ENCODE measurements around the gene ATPAF2.

ATPAF2 gene

DNA sequence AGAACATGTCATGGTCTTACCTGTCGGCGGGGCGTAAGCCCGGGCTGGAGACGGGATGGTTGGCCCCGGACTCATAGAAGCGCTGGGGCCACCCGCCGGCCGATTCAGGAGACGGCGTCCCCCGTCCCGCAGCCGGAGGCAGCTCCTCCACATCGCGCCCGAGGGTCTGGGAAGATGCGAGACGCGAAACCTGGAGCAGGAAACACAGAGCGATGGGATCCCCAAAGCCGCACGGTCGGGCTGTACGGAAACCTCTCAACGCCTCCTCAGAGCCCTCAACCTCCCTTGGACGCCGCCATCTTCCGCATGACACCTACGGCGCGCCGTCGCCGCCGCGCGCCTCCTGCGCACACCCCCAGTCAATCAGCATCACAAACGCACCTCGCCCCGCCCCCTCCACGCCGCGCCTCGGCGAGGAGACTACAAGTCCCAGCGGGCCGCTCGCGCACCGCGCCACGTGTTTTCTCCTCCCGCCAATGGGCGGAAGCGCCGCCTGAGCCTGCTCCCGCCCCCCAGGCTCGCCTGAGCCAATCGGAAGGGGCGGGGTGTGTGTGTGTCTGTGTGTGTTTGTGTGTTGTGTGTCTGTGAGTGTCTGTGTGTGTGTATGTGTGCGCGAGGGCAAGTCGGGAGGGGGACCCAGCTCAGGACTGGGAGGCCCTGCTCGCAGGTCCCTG lies at the start of gene ATPAF2, which contains the start of gene GID4:
TSS of gene ATPAF2 (minus strand) at position 308 of the 674 bp plus-strand sequence. CDS start at position 153, 155 bp downstream.
TSS of gene GID4 (plus strand) at position 548 of the 674 bp plus-strand sequence. CDS start at position 605, 57 bp downstream.
- DNase-seq (ENCODE audit: low read depth, low spot score) = peak; percentile 99
- TF ChIP-seq, protein P1, sequence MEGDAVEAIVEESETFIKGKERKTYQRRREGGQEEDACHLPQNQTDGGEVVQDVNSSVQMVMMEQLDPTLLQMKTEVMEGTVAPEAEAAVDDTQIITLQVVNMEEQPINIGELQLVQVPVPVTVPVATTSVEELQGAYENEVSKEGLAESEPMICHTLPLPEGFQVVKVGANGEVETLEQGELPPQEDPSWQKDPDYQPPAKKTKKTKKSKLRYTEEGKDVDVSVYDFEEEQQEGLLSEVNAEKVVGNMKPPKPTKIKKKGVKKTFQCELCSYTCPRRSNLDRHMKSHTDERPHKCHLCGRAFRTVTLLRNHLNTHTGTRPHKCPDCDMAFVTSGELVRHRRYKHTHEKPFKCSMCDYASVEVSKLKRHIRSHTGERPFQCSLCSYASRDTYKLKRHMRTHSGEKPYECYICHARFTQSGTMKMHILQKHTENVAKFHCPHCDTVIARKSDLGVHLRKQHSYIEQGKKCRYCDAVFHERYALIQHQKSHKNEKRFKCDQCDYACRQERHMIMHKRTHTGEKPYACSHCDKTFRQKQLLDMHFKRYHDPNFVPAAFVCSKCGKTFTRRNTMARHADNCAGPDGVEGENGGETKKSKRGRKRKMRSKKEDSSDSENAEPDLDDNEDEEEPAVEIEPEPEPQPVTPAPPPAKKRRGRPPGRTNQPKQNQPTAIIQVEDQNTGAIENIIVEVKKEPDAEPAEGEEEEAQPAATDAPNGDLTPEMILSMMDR (IDR thresholded peaks at IDR 0.05; ENCODE audit: low read depth, low read length) = peak; percentile 9
- H3K4me3 ChIP-seq (ENCODE audit: low read depth, low read length) = peak within 1 kb of the TSS; percentile 64
- in situ Hi-C loops (cut with HindIII; ENCODE audit: low sequenced_read_pairs) = no loop called here

DNA sequence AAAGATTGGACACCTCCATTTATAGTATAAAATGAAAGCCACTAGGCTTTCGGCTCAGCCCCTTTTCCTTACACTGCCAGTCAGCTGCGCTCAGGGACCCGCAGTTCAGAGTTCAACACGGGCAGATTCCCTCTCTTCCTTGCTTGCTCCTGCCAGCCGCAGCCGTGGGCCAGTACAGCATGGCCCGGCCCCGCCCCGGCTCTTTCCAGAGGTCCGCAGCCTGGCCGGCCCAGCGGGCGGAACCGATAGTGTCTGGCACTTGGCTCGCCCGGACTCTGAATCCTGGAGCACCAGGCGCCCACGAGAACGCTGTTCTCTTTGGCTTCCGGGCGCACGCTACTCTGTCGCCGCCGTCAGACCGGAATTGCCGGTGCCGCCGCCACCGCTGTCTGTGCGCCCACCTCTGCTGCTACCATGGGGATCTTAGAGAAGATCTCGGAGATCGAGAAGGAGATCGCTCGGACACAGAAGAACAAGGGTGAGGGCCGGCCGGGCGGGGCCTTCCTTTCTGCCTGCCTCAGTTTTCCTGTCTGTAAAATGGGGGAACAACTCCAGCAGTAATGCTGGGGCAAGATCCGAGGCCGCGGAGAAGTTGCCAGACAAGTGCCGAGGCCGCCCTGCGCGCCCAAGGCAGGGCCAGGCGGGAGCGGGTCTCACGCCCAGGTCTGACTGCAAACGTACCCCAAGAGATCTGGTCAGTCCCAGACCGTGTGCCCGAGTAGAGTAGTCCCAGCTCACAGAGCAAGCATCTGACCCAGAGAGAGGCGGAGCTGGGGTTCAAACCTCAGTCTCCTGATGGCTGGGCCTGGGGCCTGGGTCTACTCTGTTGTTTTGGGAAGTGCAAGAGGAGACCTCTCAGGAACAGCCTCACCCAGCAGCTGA lies 48.9 kb upstream of the ATPAF2 start, which contains the start of gene DRG2:
TSS of gene DRG2 (plus strand) at position 339 of the 882 bp plus-strand sequence. CDS start at position 415, 76 bp downstream.
- in situ Hi-C loops (cut with HindIII; ENCODE audit: low sequenced_read_pairs) = no loop called here
- TF ChIP-seq, protein P1 (IDR thresholded peaks at IDR 0.05; ENCODE audit: low read depth, low read length) = no peak
- peak within 1 kb of the TSS; percentile 74 for H3K4me3 ChIP-seq (ENCODE audit: low read depth, low read length)

DNA sequence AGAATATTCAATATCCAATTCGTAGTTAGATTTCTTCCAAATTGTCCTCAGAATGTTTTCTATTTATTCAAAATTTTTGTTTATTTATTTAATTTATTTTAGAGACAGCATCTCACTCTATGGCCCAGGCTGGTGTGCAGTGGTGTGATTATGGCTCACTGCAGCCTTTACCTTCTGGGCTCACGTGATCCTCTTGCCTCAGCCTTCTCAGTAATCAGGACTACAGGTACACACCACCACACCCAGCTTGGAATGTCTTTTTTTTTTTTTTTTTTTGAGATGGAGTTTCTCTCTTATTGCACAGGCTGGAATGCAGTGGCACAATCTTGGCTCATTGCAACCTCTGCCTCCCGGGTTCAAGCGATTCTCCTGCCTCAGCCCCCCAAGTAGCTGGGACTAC lies 45.3 kb upstream of the ATPAF2 start:
- in situ Hi-C loops (cut with HindIII; ENCODE audit: low sequenced_read_pairs) = no loop called here
- TF ChIP-seq, protein P1 (IDR thresholded peaks at IDR 0.05; ENCODE audit: low read depth, low read length) = no peak
- no peak overlapping the region for H3K4me3 ChIP-seq (ENCODE audit: low read depth, low read length)
- no peak for DNase-seq (ENCODE audit: low read depth, low spot score)

More for the DNA sequence above, 48.9 kb upstream of the ATPAF2 start, which contains the start of gene DRG2:
- DNase-seq (ENCODE audit: low read depth, low spot score) = peak; percentile 92

DNA sequence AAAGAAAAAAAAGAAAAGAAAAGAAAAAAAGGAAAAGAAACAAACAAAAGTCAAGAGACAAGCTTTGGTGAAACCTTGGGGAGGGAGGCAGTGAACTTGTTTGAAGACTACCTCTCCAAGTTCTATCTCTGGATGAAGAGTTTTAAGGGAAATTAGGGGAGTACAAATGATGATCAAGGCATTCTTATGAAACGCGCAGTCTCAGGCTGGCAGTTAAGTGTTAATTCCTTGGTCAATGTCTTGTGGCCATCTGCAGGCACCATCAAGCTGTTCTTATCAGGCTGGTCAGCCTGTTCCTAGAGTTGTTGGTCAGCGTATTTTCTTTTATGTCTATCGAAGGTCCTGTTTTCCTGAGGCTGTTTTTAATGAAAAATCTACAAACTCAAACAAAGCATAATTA lies 40.6 kb upstream of the ATPAF2 start:
- DNase-seq (ENCODE audit: low read depth, low spot score) = no peak
- in situ Hi-C loops (cut with HindIII; ENCODE audit: low sequenced_read_pairs) = no loop called here
- TF ChIP-seq, protein P1 (IDR thresholded peaks at IDR 0.05; ENCODE audit: low read depth, low read length) = no peak
- no peak overlapping the region for H3K4me3 ChIP-seq (ENCODE audit: low read depth, low read length)

DNA sequence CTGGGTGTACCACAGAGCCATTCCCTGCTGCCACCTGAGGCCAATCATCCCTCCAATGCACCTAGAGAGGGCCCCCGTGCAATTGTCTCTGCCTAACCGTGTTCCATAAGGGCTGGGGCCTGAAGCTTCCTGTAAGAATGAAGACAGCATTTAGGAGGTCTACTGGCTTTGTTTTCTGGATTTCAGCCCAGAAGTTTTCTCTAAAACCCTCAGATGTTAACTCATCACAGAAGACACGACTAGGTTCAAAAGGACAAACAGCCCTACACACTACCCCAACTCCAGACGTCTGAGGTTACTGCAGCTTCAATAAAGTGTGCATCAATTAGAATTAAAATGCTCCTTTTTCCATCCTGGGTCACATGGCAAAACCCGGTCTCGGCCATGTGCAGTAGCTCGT lies 38.0 kb upstream of the ATPAF2 start:
- in situ Hi-C loops (cut with HindIII; ENCODE audit: low sequenced_read_pairs) = no loop called here
- no peak for DNase-seq (ENCODE audit: low read depth, low spot score)
- TF ChIP-seq, protein P1 (IDR thresholded peaks at IDR 0.05; ENCODE audit: low read depth, low read length) = no peak
- no peak overlapping the region for H3K4me3 ChIP-seq (ENCODE audit: low read depth, low read length)

DNA sequence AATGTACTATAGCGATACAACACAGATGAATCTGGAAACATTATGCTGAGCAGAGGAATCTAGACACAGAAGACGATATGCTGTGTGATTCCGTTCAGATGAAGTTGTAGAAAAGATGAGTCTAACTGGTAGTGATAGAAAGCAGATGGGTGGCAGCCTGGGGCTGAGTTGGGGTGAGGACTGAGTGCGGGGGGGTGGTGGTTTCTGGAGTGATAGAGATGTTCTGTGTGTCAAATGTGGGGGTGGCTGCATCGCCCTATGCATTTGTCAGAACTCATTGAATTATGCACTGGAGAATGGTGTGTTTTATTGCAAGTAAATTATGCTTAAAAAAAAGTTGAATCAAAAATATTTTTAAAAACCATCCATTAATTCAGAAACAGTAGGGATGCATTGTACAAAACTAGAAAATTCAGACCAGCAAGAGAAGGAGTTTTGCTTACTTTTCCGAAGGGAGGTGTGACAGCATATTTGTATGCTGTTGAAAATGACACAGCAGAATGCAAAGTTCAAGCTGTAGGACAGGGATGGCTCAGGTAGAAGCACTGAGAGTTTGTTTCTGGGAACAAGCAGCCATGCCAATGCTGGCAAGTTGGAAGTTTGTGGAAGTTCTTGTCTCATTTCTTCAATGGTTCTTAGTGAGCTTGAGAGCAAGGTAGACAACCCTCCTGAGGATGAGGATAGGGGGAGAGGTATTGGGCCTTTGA lies 35.8 kb upstream of the ATPAF2 start:
- TF ChIP-seq, protein P1 (IDR thresholded peaks at IDR 0.05; ENCODE audit: low read depth, low read length) = no peak
- H3K4me3 ChIP-seq (ENCODE audit: low read depth, low read length) = no peak overlapping the region
- DNase-seq (ENCODE audit: low read depth, low spot score) = no peak
- in situ Hi-C loops (cut with HindIII; ENCODE audit: low sequenced_read_pairs) = no loop called here
